ENCODE measurements around the gene COQ2. TPM values are rescaled to one million over a fixed set of nuclear protein-coding genes. Genes with fewer than 3 reads are reported as not detected.

COQ2 gene
- total RNA-seq: 19.9 and 29.4 TPM in 2 replicates

DNA sequence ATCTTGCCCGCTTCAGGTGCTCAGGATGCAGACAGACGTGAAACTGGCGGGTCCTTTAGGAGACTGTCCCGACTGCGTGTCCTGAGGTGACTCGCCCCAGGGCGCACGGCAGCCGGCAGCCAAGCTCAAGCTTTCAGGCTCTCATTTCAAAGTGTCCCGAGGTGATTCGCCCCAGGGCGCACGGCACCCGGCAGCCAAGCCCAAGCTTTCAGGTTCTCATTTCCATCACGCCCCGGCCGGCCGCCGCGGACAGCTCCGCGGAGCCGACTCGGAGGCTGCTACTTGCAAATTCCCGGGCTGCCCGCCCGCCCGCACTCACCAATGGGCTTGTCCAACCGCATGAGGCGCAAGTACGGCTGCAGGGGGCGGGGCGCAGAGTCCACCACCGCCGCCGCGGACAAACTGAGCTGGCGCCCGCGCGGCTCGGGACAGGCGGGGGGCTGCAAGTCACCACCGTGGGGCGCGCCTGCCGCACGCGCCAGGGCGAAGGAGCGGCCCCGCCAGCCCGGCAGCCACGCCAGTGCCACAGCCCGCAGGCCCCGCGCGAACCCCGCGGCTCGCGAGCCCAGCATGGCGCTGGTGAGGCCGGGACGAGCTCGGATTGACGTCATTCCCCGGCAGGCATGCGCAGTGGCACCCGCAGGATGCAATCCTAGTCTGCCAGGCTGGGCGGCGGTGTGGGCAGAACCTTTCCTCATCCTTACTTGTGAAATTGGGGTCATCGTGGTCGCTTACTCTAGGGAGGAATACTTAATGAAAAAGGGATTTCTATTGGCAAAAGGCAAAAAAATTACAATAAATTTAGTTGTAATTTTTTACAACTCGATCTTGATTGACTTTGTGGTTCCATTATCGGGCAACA is at the start of gene COQ2:
Gene COQ2, minus strand, starts transcription at position 606 of the 862 bp plus-strand sequence. Its CDS starts 34 bp downstream, at position 572.

Small RNA genes lying within 50 kb of the gene (small RNA-seq; reads per million reads assigned to genes)
- gene AC114781.3: not detected

Other genes with a start within 250 kb of the COQ2 start
- gene COPS4, start 249.6 kb downstream of the COQ2 start, total RNA-seq: 91.3 and 122 TPM in 2 replicates
- 0.76 and 1.7 TPM in 2 replicates for gene PLAC8, start 170.1 kb downstream of the COQ2 start, total RNA-seq
- gene HPSE, start 50.0 kb upstream of the COQ2 start, total RNA-seq: 2.6 and 2.7 TPM in 2 replicates
- gene HELQ, start 171.0 kb upstream of the COQ2 start, total RNA-seq: 16.7 and 24.4 TPM in 2 replicates
- 17.2 and 25.6 TPM in 2 replicates for gene MRPS18C, start 171.3 kb upstream of the COQ2 start, total RNA-seq
- gene ABRAXAS1, start 200.3 kb upstream of the COQ2 start, total RNA-seq: 23.0 and 28.6 TPM in 2 replicates

All from articular chondrocyte of knee joint (primary cell).